AG09309 (cell line): ENCODE results near the gene FOXP1.

Source experiments
- DNase-seq: peaks from one replicate; pipeline ENCODE4 v3.0.0-alpha.2; 2010; ENCODE audit warnings: low read depth
- H3K4me3 ChIP-seq: 2 replicates; pipeline ENCODE4 v1.5.1; 2011; ENCODE audit warnings: mild to moderate bottlenecking, low read depth, low read length, moderate library complexity; ENCODE audit not compliant: control insufficient read depth
- TF ChIP-seq, protein P1 (sequence below): IDR thresholded peaks from 2 replicates; pipeline ENCODE4 v1.5.1; 2011; ENCODE audit warnings: mild to moderate bottlenecking, low read depth, low read length, inconsistent platforms; ENCODE audit not compliant: insufficient read depth, control insufficient read depth; ENCODE audit errors: missing control alignments

Gene FOXP1

DNA sequence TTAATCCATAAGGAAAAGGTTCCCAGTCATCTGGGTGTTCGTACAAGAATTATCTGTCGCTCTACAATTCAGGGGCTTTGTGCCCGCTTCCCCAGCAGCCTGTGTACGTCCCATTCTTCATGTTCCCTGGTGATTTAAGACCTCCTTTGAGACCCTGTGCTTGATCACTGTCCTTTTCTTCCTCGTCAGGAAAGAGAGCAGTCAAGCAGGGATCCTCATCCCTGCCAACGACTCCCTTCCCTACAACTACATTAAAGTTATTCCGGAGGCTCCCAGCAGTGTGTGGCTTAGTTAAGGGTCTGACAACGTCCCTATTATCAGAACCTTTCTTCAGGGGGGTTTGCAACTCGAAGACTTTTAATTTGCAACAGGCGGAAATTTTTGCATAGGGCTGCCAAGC is 175.7 kb downstream of the FOXP1 start:
- TF ChIP-seq, protein P1, sequence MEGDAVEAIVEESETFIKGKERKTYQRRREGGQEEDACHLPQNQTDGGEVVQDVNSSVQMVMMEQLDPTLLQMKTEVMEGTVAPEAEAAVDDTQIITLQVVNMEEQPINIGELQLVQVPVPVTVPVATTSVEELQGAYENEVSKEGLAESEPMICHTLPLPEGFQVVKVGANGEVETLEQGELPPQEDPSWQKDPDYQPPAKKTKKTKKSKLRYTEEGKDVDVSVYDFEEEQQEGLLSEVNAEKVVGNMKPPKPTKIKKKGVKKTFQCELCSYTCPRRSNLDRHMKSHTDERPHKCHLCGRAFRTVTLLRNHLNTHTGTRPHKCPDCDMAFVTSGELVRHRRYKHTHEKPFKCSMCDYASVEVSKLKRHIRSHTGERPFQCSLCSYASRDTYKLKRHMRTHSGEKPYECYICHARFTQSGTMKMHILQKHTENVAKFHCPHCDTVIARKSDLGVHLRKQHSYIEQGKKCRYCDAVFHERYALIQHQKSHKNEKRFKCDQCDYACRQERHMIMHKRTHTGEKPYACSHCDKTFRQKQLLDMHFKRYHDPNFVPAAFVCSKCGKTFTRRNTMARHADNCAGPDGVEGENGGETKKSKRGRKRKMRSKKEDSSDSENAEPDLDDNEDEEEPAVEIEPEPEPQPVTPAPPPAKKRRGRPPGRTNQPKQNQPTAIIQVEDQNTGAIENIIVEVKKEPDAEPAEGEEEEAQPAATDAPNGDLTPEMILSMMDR, result no peak
- no peak overlapping the region for H3K4me3 ChIP-seq
- no peak for DNase-seq

DNA sequence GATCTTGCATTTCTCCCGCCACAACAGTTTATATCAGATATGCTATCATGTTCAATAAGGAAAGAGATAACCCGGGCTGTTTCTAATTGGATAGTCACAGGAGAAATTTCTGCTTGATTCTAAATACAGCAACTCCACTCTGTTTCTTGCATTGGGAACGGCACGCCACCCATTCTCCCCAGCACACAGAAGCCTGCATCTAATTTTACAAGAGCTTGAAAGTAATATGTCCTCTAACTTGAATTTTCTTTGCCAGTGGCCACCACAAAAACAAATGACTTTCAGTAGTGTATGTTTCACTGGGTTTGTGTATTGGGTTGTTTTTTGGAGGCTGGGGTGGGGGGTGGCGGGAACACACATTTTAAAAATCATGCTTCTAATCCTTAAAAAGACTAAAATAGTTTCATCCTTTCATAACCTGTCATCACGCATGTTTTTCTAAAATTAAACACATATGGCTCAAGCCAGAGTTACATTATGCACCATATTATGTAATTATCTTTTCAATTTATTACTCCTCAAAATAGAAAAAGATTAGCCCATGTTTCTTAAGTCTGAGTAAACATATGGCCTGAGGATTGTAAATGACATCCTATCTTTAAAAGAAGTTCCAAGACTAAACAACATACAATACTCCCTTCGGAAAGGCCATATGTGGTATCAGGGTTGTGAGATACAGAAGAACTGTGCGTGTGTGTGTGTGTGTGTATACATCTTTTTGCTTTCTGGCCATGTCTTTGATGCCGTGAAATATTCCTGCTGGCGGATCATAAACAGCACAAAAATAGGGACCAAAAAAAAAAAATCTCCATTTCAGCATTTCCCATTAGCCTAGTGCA is 176.3 kb downstream of the FOXP1 start:
- no peak for DNase-seq
- TF ChIP-seq, protein P1, result no peak
- no peak overlapping the region for H3K4me3 ChIP-seq

DNA sequence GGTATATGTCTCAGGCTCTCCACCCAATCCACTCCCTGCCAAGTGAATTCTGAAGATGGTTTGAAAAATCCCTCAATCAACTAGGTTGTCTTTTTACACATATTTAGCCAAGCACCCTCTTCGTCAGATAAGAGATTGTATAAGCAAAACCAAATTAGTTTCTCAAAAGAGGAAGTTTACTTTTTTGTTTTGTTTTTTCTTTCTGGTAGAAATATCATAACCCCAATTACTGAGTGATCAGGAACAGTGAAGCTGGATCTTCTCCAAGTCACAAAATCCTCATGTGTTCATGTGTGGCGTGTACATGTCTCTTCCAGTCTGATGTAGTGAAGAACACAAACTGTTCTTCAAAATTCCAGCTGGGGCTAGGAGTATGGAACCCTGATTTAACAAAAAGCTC is 180.6 kb downstream of the FOXP1 start:
- H3K4me3 ChIP-seq, result no peak overlapping the region
- DNase-seq, result no peak
- TF ChIP-seq, protein P1, result no peak

DNA sequence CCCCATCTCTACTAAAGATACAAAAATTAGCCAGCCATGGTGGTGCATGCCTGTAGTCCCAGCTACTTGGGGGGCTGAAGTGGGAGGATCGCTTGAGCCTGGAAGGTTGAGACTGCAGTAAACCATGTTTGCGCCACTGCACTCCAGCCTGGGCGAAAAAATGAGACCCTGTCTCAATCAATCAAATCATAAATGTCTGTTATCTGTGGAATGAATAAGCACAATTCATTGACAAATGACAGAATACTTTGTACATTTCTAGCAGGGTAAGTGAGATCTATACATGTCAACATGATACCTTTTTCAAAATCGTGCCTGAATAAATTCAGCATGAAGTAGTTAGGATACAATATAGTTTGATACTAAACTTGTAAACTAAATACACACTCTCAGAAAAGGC is 181.2 kb downstream of the FOXP1 start:
- TF ChIP-seq, protein P1, result no peak
- no peak for DNase-seq
- H3K4me3 ChIP-seq, result no peak overlapping the region

DNA sequence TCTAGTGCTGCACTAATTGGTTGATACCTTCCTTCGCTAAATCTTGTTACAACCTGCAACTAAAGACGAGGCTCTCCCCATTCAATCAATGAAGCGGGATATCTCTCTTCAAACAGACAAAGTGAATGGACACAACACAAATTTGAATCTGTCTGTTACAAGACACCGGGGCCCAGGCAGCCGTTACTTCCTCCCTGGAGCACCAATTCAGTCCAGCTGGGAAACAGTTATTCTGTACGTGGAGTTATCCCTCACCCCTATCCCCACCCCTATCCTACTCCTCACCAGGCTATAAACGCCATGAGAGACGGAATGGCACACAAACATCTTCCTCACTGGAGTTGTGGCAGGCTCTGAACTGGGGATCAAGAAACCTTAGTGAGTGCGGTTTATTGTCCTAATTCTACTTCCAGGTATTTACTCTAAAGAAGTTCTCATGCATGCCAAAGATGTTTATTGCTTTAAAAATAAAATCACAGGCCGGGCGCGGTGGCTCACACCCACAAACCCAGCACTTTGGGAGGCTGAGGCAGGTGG is 181.8 kb downstream of the FOXP1 start:
- TF ChIP-seq, protein P1, result no peak
- no peak for DNase-seq
- H3K4me3 ChIP-seq, result no peak overlapping the region

DNA sequence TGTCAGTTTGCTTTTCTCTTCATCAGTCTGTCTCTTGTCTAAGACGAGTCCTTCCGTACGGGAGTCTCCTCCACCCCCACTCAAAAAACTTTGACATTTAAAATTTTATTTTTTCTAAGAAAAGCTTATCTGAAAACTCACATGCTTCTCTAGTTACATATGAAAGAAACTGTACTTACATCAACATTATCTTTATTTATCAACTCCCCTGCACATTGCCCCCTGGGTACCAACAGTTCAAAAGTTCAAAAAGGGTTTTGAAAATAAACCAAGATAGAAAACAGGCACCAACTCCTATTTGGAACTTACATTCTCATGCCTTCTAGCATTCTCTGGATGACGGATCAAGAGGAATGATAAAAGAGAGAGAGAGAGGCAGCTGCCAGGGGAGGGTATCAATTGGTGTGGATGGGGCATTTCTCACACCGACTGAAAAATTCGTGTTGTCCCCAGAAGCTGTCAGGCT is 182.5 kb downstream of the FOXP1 start:
- TF ChIP-seq, protein P1, result no peak
- no peak overlapping the region for H3K4me3 ChIP-seq
- no peak for DNase-seq
